Hepatocyte (in vitro differentiated cells): Measurements from ENCODE around the gene VRK1. TPM values are rescaled to one million over a fixed set of nuclear protein-coding genes. Genes with fewer than 3 reads are reported as not detected.

Source experiments
- DNase-seq: peaks from one replicate; pipeline ENCODE4 v3.0.0-alpha.2; 2016; ENCODE audit warnings: low spot score
- H2AFZ ChIP-seq: fragments of 200-600 bp; sonication (generic); 2 replicates; pipeline ENCODE4 v1.6.0; 2016; ENCODE audit warnings: antibody characterized with exemption, mild to moderate bottlenecking
- H3K27ac ChIP-seq: fragments of 200-600 bp; sonication (generic); 2 replicates; pipeline ENCODE4 v1.5.1; 2016; ENCODE audit warnings: mild to moderate bottlenecking
- H3K27me3 ChIP-seq: fragments of 200-600 bp; sonication (generic); 2 replicates; pipeline ENCODE4 v1.6.1; 2016
- H3K36me3 ChIP-seq: fragments of 200-600 bp; sonication (generic); replicated peaks from 2 replicates; pipeline ENCODE4 v1.5.1; 2016; ENCODE audit warnings: low read depth; ENCODE audit not compliant: insufficient read depth
- H3K4me1 ChIP-seq: fragments of 200-600 bp; sonication (generic); 2 replicates; pipeline ENCODE4 v1.5.1; 2016; ENCODE audit warnings: mild to moderate bottlenecking, moderate library complexity; ENCODE audit not compliant: insufficient read depth
- H3K4me2 ChIP-seq: fragments of 200-600 bp; sonication (generic); 2 replicates; pipeline ENCODE4 v1.6.0; 2016
- H3K4me3 ChIP-seq: fragments of 200-600 bp; sonication (generic); 2 replicates; pipeline ENCODE4 v1.5.1; 2016; ENCODE audit warnings: mild to moderate bottlenecking
- H3K79me2 ChIP-seq: fragments of 200-600 bp; sonication (generic); 2 replicates; pipeline ENCODE4 v1.6.0; 2017; ENCODE audit warnings: mild to moderate bottlenecking
- H3K9me2 ChIP-seq: fragments of 200-600 bp; sonication (generic); replicated peaks from 2 replicates; pipeline ENCODE4 v1.6.0; 2017; ENCODE audit warnings: mild to moderate bottlenecking; ENCODE audit not compliant: insufficient read depth
- H3K9me3 ChIP-seq: fragments of 200-600 bp; sonication (generic); 2 replicates; pipeline ENCODE4 v1.5.1; 2016; ENCODE audit warnings: low read depth, mild to moderate bottlenecking
- H4K20me1 ChIP-seq: fragments of 200-600 bp; sonication (generic); 2 replicates; pipeline ENCODE4 v1.6.0; 2016; ENCODE audit warnings: mild to moderate bottlenecking; ENCODE audit not compliant: insufficient read depth, poor library complexity, severe bottlenecking
- EZH2 ChIP-seq: fragments of 200-600 bp; sonication (generic); IDR thresholded peaks from 2 replicates; pipeline ENCODE4 v1.6.1; 2016; ENCODE audit warnings: antibody characterized with exemption, mild to moderate bottlenecking, borderline replicate concordance
- EZH2phosphoT487 ChIP-seq: fragments of 200-600 bp; sonication (generic); IDR thresholded peaks from one replicate; pipeline ENCODE4 v1.6.1; 2018; ENCODE audit warnings: antibody characterized with exemption, mild to moderate bottlenecking, low read depth, moderate library complexity; ENCODE audit not compliant: unreplicated experiment, severe bottlenecking
- WGBS: methylation state at CpG from one replicate; pipeline ENCODE4 v1.1.6; 2016; ENCODE audit warnings: low lambda C conversion rate; ENCODE audit errors: missing lambda C conversion rate; 5-methylcytosine and 5-hydroxymethylcytosine counted together
- polyA plus RNA-seq: library from polyadenylated mRNA; unstranded; fragments of >200 nt; fragmentation: Nextera tagmentation; extraction: Ambion mirVana; gene quantifications from 2 replicates; pipeline ENCODE4 v1.2.1, GENCODE V29; 2016
- total RNA-seq: library from RNA; depleted of rRNA; stranded (reverse); fragments of >200 nt; gene quantifications from 2 replicates; pipeline ENCODE4 v1.2.3, GENCODE V29; 2014
- TF ChIP-seq, protein P1 (sequence below): fragments of 200-600 bp; sonication (generic); IDR thresholded peaks from 2 replicates; pipeline ENCODE4 v1.5.1; 2016; ENCODE audit warnings: antibody characterized with exemption, mild to moderate bottlenecking; ENCODE audit not compliant: poor library complexity

Gene VRK1
- total and polyA plus RNA-seq, 2 experiments from 2014 or later = 16.5 to 21.5 TPM

DNA sequence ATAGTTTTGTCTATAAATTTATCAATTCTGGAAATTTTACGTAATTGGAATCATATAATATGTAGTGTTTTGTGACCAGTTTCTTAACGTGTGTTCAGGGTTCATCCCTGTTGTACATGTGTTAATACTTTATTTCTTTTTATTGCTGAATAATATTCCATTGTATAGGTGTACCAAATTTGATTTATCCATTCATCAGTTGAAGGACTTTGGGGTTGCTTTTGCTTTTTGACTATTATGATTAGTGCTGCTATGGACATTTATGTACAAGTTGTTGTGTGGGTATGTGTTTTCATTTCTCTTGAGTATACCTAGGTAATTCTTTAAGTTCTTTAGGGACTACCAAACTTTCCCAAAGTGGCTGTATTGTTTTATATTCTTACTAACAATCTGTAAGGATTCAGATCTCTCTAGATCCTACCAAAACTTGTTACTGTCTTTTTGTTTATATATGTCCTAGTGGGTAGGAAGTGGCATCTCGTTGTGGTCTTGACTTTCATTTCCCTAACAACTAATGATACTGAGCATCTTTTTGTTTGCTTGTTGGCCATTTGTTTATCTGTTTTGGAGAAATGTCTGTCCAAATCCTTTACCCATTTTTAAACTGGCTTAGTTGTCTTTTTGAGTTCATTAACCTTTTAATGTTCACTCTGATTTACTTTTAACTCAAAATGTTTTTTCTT lies 14.9 kb downstream of the VRK1 start:
- no peaks in the 10 kb centered on the region for H3K9me2 ChIP-seq

DNA sequence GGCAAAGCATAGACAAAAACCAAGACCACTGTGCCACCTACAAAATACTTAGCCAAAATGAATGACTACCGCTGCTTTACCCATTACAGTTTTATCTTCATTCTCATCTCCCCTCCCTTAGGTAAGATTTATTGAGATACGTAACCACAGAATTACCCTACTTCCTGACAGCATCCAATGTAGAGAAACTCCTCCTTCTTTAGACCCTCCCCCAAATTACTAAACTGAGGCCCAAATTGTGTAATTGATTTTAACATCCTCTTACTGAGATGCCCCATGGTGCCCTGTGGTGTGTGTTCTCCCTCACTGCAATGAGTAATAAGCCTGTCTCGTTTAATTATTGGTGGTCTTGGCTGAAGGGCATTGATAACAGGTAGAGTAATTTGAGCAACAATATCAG lies 19.1 kb downstream of the VRK1 start:
- WGBS = 90% methylated on average over 3 of the region's 3 CpGs

More for the DNA sequence above, 14.9 kb downstream of the VRK1 start:
- no peaks in the 10 kb centered on the region for H3K9me3 ChIP-seq
- no peaks in the 10 kb centered on the region for H3K36me3 ChIP-seq
- no peak overlapping the region for H3K4me2 ChIP-seq
- no peak overlapping the region for H2AFZ ChIP-seq
- DNase-seq = no peak
- H3K4me1 ChIP-seq = no peaks in the 10 kb centered on the region
- TF ChIP-seq, protein P1, sequence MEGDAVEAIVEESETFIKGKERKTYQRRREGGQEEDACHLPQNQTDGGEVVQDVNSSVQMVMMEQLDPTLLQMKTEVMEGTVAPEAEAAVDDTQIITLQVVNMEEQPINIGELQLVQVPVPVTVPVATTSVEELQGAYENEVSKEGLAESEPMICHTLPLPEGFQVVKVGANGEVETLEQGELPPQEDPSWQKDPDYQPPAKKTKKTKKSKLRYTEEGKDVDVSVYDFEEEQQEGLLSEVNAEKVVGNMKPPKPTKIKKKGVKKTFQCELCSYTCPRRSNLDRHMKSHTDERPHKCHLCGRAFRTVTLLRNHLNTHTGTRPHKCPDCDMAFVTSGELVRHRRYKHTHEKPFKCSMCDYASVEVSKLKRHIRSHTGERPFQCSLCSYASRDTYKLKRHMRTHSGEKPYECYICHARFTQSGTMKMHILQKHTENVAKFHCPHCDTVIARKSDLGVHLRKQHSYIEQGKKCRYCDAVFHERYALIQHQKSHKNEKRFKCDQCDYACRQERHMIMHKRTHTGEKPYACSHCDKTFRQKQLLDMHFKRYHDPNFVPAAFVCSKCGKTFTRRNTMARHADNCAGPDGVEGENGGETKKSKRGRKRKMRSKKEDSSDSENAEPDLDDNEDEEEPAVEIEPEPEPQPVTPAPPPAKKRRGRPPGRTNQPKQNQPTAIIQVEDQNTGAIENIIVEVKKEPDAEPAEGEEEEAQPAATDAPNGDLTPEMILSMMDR = no peak
- TF ChIP-seq EZH2 = no peak
- H3K27ac ChIP-seq = no peak overlapping the region
- peaks cover 47% of the 10 kb centered on the region for H3K79me2 ChIP-seq
- no peaks in the 10 kb centered on the region for H3K27me3 ChIP-seq
- no peak overlapping the region for H3K4me3 ChIP-seq
- 87% methylated on average over 3 of the region's 3 CpGs for WGBS
- H4K20me1 ChIP-seq = no peaks in the 10 kb centered on the region

DNA sequence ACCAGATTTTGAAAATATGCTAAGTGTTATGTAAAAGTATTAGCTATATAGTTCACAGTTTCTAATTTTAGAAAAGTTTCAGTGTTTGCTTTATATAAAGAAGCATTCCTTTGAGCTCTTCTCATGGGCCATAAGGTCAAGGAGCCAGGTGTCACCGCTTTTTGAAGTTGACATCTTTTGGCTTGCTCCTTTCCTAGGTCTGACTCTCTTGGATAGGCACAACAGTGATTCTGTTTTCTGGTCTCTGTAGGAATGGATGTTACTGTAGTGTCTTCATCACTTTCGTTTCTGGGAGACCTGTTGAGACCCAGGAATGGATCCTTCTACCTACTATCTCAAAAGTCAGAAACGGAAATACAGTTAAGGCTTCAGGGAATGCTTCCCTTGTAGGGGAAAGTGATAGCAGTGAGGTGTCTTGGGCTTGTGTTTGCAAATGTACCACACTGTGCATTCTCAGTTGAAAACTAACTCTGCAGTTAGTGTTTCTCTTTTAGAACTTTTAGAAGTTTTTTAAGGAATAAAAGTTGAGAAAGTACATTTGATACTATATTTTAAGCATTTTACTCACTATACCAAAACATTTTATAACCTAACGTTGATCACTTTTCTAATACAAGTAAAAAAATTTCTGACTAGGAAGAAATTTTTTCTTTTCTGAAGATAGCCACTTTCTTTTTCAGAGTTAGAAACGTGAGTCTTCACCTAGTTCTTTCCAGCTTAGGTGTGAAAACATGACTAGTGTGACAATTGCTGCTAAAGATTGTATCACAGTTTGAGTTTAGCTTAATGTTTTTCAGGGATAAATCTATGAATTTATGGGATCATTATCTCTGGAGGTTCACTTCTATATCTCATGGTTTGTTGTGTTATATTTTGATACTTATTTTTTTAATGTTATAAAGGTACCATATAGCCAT lies 20.8 kb downstream of the VRK1 start:
- Histone ChIP-seq H2AFZ (no peak overlapping the region), H3K79me2 (peaks cover 23% of the 10 kb centered on the region)

More for the DNA sequence above, 19.1 kb downstream of the VRK1 start:
- H3K36me3 ChIP-seq = no peaks in the 10 kb centered on the region
- H3K9me2 ChIP-seq = no peaks in the 10 kb centered on the region
- H3K27me3 ChIP-seq = no peaks in the 10 kb centered on the region
- H3K4me3 ChIP-seq = no peak overlapping the region
- no peak overlapping the region for H3K27ac ChIP-seq
- no peaks in the 10 kb centered on the region for H3K4me1 ChIP-seq
- H2AFZ ChIP-seq = no peak overlapping the region
- no peak for TF ChIP-seq EZH2phosphoT487
- no peak for TF ChIP-seq EZH2
- TF ChIP-seq, protein P1 = no peak
- DNase-seq = no peak
- H3K79me2 ChIP-seq = peaks cover 27% of the 10 kb centered on the region
- H3K9me3 ChIP-seq = no peaks in the 10 kb centered on the region
- no peaks in the 10 kb centered on the region for H4K20me1 ChIP-seq
- no peak overlapping the region for H3K4me2 ChIP-seq

More for the DNA sequence above, 20.8 kb downstream of the VRK1 start:
- Histone ChIP-seq H3K36me3 (no peaks in the 10 kb centered on the region), H3K27me3 (no peaks in the 10 kb centered on the region), H3K4me1 (no peaks in the 10 kb centered on the region), H3K9me2 (no peaks in the 10 kb centered on the region), H4K20me1 (no peaks in the 10 kb centered on the region), H3K9me3 (no peaks in the 10 kb centered on the region), H3K27ac (no peak overlapping the region), H3K4me3 (no peak overlapping the region), H3K4me2 (no peak overlapping the region)
- TF ChIP-seq EZH2phosphoT487 (no peak), EZH2 (no peak)
- TF ChIP-seq, protein P1 = no peak
- WGBS = 82% methylated on average over 5 of the region's 5 CpGs
- DNase-seq = no peak
